NAMALWA (cell line): Measurements from ENCODE around the gene KBTBD8.

ENCODE experiments used
- DNase-seq: peaks from one replicate; pipeline ENCODE4 v3.0.0-alpha.2; 2015; ENCODE audit warnings: low spot score

KBTBD8 gene, protein sequence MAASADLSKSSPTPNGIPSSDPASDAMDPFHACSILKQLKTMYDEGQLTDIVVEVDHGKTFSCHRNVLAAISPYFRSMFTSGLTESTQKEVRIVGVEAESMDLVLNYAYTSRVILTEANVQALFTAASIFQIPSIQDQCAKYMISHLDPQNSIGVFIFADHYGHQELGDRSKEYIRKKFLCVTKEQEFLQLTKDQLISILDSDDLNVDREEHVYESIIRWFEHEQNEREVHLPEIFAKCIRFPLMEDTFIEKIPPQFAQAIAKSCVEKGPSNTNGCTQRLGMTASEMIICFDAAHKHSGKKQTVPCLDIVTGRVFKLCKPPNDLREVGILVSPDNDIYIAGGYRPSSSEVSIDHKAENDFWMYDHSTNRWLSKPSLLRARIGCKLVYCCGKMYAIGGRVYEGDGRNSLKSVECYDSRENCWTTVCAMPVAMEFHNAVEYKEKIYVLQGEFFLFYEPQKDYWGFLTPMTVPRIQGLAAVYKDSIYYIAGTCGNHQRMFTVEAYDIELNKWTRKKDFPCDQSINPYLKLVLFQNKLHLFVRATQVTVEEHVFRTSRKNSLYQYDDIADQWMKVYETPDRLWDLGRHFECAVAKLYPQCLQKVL

DNA sequence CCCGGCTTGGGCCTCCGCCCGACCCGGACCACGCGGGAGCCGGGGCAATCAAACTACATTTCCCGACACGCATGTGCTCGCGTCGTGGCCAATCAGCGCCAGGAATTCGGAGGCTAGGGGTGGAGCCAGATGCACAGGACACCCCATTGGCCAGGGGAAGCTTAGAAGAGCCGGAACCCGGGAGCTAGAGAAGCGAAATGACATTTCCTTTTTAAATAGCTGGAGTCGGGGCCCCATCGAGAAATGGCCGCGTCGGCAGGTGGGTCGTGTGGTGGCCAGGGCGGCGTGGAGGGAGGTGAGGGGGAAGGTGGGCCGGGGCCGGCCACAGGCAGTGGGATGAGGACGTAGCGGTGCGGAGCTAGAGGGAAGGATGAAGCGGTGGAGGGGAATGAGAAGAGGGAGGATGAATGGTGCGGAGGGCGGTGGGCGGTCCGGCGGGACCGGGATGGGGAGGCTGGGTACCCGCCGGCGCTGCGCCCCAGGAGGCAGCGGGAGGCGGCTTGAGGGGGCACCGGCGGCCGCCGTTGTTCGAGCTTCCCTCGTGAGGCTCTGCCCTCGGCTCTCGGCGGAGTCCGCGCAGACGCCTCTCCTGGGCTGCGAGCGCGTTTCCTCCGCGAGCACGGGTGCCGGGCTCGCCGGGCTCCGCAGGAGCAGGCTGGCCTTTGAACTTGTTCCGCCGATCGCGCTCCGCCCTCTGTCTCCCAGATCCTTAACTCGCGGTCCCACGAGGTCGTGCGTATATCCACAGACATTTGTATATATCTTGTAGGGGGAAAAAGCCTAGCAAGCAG, at the start of gene KBTBD8:
TSS of gene KBTBD8 (plus strand) at position 195 of the 791 bp plus-strand sequence. CDS start at position 244, 49 bp downstream.
- peak; percentile 97 for DNase-seq

DNA sequence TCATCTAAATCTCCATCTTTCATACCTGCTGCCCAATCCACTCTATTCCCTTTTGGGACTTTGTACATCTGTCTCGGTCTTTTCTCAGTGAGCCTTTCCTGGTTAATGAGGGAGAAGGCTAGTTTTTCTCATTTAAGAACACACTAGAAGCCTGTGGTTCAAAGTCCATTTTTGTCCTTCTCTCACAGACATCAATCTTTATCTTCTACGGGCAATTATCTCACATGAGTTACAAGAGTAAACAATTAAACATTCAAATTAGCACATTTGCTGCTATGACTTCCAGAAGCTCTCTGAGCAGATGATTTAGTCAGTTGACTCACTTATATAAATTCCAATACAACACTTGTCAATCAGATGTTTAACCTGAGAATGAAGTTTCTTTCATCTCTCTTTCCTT, 49.3 kb upstream of the KBTBD8 start:
- DNase-seq: no peak

DNA sequence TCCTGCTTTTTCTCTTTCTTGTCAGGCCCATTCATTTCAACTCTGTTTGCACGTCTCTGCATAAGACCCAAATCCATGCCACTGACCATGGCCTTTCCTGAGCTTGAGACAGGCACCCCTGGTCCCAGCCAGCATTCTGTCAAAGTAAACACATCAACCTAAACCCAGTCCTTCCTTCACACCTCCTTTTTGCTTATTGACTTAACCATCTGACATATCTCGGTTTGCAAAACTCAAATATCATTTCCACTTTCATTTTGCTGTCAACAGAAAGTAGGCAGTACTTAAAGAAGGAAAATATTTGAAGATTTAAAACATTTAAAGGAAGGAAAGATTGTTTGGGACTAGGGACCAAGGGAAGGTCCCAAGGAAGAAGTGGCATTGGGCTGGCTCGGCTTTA, 48.2 kb upstream of the KBTBD8 start:
- no peak for DNase-seq

DNA sequence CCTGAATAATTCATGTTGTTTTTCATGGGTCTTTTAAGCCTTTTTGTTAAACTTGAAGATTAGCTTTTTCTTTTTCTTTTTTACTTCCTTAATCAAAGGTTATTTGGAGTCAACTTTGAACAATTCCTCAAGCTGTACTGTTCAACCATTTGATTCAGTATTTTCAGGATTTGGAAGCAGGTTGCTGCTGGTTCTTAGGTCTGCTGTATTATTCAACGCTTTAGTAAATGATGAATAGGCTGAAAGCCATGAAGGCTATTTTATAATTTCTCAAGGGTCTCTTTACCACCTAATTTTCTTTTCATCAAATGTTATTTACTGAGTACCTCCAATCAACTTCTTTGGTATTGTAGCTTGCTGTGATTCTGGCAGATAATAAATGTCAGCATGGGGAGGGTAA, 45.8 kb upstream of the KBTBD8 start:
- DNase-seq: no peak

DNA sequence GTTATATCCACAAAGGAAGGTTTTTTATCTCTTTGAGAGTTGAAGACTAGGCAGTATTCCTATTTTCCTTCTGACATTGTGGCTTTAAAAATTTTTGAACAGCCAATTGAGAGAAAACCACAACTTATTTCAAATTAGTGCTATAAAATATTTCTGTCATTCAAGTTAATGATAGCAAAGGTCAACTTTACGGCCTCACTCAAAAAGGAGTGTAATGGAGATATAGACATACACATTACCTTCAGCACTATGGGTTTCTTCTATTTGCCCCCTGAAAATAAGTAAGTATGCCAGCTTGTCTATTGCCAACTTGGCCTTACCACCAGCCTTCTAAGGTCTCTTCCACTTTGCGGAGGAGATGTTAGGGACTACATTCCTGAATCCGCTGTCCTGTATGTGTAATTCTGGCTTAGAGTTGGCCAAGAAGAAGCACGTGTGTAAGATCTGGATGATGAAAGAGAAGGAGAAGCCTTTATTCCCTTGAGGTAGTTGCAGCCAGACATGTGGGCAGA, 44.1 kb upstream of the KBTBD8 start:
- no peak for DNase-seq

DNA sequence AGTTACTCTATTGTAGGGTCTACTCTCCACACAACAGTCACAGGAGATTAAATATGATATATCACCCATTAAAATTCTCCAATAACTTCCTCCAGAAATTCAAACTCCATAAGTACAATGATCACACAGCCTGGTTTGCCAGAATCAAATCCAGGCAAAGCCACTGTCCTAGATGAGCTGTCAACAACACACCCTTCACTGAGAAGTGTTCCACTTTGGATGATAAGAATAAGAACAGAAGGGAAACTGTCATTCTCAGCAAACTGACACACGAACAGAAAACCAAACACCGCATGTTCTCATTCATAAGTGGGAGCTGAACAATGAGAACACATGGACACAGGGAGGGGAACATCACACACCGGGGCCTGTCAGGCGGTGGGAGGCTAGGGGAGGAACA, 41.4 kb upstream of the KBTBD8 start:
- DNase-seq: no peak

DNA sequence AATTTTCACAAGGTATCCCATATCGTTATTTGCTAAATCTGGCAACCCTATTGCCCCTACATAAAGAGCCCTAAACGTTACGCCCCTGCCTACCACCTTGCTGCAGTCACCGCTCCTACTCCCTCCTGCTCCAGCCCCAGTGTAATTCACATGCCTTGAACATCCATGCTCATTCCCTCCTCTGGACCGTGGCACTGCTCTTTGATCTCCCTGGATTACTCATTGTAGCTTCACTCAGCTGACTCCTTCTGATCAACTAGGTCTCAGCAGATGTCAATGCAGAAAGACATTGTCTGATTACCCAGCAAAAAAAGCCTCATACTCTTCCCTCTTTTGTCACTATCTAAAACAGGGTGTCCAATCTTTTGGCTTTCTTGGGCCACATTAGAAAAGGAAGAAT, 40.7 kb upstream of the KBTBD8 start:
- no peak for DNase-seq

DNA sequence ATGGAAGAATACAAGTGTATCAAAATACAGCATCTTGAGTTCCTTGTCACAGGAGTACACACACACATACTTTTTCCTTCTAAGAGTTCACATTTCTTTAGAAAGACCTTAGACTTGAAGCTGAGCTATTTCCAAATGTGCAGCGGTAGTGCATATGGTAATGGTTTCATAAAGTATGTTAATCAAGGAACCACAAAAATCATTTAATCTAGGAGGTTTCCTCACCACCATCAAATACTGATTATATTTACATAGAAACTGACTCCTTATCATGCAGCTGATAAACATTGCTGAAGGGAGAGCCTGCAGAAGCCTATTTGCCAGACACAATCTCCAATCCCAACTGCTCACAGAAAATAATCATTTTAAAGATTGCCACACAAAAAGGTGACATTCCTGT, 40.0 kb upstream of the KBTBD8 start:
- no peak for DNase-seq

DNA sequence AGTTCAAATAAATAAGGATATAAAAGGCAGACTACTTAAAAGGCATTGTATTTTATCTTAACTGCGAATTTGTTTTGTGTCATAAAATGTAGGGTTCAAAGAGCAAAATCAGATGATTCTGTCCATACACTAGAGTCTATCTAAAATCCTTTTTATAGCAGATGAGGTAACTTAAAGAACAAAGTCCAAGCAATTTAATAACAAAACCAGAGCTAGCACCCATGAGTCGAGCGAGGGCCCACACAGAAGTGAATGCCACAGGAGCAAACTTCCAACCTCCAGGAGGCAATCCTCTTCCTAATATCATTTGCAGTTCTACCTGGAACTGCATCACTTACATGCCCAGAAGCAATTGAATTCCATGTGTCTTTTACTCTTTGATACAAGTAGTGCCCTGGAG, 35.4 kb upstream of the KBTBD8 start:
- DNase-seq: no peak

DNA sequence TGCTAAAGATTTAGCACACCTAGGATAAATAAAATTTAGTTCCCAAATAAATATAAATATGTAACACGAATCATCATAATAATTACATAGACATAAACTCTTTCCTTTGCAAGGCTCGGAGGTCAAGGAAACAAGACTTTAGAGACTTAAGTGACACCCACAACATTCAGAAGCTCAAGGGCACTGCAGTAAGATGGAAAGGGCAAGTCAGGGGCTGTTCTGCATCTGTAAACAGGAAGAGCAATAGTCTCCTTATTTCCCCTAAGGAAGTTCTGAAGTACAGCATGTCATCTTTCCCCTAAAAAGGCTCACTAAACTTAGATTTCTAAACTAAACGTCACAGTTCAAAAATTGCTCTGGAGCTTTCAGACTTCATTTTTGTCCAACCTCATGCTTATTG, 26.9 kb upstream of the KBTBD8 start:
- no peak for DNase-seq

DNA sequence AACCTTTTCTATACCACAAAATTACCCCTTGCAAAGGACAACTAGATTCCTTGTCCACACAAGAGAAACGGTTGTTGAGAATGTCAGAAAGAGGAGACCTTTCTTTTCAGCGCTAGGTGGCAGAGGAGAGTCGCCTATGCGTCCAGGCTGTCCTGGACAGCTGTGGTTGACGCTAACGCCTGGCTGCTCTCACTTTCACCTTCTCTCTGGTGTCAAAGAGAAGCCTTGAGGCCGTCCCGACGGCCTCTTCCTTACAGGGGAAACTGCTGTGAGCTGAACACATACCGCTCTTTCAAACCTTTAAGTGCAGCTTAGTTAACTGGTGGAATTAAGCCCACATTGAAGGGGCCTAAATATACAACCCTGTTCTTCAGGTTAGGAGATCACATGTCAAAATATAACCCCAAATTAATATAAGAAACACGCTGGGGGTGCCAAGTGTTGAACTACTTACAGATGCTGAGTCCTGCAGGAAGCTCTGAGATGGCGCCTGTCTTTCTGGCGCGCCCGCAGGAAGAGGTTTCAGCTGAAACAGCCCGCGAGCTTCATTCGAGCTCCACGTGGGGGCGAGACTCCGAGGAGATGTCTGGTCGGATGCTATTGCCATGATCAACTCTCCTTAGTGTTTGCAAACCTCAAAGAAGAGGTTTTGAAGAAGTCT, 26.1 kb upstream of the KBTBD8 start:
- peak; percentile 79 for DNase-seq

DNA sequence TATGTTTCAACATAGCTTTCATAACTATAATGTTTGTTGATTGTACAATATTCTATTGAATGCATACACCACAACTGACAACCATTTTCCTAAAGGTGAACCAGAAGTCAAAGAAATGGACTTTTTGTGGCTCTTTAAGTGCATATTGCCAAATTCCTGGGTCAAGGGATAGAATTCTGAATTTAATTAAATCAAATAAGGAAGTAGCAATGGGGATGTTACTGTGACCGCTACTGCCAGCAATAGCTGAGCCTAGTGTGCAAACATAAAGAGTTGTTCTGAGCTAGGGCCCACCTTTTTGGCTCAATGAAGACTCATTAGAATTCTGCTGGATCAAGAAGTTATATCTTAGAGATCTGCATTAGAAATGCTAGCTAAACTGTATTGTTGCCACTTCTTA, 17.3 kb upstream of the KBTBD8 start:
- DNase-seq: no peak

DNA sequence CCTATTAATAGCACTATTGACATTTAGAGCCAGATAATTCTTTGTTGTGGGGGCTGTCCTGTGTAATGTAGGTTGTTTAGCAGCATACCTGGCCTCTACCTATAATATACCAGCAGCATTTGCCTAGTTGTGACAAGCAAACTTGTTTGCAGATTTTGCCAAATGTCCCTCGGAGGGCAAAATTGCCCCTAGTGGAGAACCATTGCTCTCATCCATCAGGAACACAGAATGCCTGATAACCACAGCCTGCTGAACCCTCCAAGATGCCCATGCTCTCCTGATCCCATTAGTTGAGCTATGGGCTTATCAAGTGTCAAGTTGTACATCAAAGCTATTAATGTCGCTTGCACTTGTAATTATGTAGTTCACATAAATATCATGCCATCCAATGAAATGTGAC, 15.0 kb upstream of the KBTBD8 start:
- DNase-seq: no peak

DNA sequence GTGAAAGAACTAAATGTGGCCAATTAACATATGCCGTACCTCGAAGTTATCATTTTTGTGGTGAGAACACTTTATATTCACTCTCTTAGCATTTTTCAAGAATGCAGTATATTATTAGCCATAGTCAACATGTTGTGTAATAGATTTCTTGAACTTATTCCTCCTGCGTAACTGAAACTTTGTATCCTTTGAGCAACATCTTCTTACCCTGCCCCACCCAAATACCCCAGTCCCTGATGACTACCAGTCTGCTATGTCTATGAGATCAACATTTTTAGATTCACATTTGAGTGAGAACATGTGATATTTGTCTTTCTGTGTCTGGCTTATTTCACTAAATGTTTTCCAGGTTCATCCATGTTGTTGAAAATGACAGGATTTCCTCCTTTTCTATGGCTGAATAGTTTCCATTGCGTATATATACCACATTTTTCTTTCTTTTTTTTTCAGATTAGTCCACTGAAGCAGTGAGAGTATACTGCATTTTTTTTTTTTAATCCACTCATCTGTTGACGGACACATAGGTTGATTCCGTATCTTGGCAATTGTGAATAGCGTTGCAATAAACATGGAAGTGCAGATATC, 12.7 kb upstream of the KBTBD8 start:
- no peak for DNase-seq

DNA sequence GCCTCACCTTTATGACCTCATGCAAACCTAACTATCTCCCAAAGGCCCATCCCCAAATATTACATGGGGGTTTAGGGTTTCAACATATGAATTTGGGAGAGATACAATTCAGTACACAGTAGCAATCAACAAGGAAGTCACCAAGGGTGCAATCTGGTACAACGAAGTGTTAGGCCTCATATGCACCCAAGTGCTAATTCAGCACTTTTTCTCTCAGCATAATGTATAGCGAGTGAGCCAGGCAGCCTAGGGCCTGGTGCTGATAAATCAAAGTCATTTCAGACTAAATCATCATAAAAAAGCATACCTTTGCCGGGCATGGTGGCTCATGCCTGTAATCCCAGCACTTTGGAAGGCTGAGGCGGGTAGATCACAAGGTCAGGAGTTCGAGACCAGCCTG, 11.7 kb upstream of the KBTBD8 start:
- DNase-seq: no peak

DNA sequence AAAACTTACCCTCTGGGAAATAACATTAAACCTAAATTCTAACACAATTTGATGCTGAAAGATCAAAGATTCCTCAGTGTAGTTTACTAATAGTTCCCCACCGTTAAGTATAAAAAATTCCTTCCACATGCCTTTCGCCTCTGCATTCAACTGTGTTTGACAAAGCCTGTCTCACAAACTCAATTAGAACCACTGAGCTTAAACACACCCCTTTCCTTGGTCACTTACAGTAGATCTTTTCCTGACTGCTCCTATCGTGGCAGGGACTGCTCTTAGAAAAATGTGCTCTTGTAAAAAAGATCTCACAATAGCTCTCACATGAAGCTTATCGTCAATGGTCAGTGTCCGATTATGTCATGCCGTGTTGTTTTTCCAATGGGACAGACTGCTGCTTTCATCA, 8.9 kb upstream of the KBTBD8 start:
- DNase-seq: no peak

DNA sequence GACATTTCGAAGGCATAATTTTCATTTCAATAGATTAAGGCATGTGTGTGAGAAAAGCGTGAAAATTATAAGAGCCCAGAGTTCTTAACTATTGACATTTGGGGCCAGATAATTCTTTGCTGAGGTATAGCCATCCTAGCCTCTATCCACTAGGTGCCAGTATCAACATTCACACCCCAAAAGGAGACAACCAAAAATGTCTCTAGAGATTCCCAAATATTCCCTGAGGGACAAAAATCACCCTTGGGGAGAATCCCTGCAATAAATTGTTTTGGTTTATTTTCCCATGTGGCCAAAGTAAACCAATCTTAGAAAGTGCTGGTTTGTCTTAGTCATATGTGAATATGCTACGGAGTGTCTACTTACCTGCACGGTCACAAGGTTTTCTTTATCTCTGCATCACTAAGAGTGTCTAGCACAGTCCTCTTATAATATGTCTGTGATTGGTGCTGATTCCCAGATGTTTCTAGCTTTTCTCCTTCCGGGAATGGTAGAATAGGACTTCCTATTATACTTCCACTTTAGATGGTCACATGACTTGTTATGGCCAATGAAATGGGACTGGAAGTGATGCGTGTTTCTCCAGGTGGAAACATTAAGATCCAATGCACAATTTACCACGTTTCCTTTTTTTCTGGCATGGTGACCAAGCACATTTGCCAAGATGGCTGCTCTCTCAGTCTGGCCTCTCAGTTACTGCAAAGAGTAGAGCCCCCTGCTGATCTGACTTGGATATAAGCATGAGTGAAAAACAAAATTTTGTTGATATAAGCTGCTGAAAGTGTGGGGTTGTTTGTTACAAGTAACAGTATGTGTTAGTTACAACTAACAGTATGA, 8.0 kb upstream of the KBTBD8 start:
- DNase-seq: peak; percentile 37

DNA sequence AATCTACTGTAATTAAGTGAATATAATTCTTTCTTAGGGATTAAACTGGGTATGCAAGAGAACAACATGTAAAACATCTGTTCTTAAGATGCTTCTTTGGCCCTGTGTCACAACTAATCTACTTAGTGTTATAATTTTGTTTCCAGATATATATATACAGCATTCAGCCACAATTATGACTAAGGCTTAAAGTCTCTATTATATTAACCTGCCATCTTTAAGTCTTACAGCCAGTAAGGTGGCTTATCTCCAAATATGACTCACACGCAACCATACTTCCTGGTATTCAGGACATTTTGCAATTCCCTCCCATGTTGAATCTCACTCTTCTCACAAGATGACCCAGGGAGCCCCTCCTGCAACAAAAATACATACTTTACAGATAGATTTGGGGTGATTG, 6.6 kb upstream of the KBTBD8 start:
- no peak for DNase-seq

DNA sequence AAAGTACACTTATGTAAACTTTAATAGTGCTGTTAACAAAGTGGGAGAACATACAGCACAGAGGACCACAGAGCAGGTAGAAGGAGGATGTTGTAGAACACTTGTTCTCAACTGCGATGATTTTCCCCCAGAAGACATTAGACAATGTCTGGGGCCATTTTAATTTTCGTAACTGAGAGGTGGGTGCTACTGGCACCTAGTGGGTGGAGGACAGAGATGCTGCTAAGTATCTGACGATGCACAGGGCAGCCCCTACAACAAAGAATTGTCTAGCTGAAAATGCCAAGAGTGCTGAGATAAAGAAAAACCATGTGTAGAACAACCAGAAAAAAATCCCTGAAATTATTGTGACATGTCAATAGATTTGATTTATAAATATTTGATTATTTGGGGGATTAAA, 5.0 kb upstream of the KBTBD8 start:
- peak; percentile 35 for DNase-seq

DNA sequence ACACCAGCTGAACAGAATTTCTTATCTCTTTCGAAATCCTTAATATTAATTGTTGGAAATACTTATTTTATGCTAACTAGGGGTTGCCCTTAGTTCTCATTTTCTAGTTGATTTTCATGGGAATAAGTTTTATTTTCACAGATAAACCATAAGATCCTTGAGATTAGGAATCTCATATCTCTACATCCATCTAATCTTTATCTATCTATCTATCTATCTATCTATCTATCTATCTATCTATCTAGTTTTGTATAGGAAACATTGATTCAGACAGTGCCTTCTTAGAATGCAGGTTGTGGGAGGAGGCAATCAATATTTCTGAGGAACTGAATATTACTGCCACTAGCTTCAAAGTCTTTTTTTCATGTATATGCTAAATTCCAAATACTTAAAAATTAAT, 3.5 kb upstream of the KBTBD8 start:
- no peak for DNase-seq

DNA sequence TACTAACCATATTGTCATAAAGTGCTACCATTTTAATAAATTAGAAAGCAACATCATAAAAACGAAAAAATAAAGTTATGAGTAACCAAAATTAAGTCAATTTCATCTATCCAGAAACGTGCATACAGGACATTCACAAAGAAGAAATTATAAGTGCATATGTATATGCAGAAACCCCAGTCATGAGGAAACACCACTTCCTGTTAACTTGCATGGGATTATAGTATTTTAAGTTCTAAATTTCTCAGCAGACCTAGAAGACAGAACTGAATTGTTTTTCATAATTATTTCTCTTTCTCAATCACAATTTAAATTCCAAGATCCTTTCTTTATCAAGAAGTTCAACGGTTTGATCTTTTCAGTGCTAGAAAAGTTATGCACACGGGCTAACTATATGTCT, 1.4 kb upstream of the KBTBD8 start:
- no peak for DNase-seq
